Nucleus accumbens (tissue), 56 donors: ENCODE results near the gene HOXC9.
"Not testable (repeated sequence)": the region's sequence is repeated elsewhere in the genome, so short reads cannot be mapped to it uniquely, and the experiment has no call there.

ENCODE experiments used
- DNase-seq, 56 donors: peaks; one replicate each; lab custom pipeline; 2025; lab: John Stamatoyannopoulos, UW

The HOXC9 gene

DNA sequence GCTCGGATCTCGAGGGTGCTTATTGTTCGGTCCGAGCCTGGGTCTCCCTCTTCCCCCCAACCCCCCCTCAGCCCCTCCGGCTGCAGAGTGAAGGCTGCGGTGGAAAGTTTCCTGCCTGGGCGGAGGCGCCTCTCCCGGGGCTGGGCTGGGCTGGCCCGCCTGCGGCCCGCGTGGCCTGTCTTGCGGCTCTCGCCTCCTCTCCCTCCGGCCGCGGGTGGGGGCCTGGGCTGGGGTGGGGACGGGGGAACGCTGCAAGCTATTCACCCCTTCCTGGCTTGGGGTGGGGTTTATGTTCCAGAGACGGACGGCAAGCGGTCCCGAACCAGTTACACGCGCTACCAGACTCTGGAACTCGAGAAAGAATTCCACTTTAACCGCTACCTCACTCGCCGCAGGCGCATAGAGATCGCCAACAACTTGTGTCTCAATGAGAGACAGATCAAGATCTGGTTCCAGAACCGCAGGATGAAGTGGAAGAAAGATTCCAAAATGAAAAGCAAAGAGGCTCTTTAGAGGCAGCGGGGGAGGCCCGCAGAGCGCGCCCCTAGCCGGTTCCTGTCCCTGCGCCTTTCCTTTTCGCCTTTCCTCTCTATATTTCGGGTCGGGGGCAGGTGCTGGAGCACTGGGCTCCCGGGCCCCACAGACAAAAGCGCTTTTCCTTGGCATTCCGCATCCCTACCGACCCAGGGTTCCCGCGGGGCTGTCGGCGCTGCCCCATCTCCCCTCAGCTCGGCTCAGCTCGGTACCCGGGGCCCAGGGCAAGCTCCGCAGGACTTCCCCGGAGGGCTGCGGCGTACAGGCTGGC is 34.2 kb downstream of the HOXC9 start:
- DNase-seq, result no peak

DNA sequence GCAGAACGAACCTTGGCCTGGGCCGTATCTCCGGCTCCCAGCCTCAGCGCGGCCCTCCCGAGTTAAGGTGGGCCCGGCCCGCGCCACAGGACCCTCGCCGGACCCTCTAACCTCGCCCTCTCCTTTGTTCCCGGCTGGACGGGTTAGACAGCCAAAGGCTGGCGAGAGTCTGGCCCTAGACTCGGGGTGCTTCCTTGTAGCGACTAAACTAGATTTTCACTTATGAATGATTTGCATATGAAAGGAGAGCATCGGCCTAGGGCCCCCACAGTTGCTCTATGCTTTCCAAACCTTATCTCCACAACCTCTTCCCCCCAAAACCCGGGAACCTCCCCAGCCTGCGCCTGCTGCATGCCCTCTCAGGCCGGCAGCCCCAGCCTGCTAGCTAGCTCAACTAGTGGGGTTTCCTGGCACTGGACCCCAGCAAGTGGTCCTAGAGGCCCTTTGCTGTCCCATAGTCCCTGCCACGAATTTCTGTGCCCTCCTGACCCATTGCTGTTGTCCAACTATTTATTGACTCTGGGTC is 34.9 kb downstream of the HOXC9 start:
- no peak for DNase-seq

DNA sequence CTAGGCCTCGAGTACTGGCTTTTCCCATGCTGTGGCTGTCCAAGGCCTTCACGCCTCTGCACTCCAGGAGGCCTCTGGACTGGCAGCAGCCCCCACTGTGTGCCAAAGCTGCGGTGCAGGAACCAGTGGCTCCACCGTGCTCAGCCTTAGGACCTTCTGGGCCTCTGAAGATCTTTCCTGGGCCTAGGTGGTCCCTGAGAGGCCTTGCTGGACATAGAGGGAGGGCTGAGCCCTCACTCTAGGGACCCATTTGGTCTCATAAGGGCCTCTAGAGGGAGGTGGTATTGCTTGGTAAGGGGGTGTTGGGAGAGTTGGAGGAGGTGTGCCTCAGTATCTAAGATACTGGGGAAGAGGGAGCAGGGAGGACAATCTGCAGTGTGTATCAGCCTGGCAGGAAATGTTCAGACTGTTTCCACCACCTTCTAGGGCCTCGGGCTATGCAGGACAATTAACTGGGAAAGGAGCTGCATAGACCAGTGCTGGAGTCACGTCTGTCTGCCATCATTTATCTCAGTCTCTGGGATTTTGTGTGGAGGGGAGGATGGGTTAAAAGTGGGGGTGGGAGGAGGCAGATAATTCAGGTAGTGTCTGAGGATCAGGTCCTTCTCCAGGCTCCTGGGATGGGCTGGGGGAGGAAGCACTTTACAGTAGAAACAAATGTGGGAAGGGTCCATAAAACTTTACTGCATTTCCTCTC is 35.8 kb downstream of the HOXC9 start:
- no peak for DNase-seq

DNA sequence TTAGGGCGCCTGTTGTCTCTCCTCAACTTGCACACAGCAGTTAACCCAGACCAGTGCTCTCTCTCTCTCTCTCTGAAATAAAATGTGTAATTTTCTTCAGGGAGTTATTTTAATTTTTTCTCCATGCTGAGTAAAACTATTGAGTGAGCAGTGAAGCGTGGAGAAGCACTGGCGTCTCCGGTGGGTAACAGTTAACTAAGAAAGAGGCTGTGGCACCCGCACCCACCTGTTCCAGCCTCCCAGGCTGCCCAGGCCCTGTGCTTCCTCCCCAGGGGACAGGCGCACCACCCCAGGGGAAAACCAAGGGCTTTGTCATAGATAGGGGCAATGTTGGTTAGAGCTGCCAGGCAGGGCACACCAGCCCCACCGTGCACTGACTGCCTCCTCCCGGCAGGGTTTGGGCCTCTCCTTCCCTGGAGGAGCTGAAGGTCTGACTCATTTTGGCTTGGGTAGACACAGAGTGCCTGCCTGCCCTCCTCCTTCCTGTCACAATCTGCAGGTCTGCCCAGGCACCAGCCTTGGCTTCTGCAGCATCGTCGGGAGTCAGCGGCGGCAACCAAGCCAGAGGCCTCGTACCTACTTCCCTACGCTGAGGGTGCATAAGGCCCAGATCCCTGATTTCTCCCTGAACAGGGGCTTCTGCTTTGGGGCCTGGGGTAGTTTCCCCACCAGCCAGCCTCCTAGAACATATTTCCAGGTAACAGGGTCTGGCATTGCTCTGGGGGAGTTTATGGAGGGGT is 36.8 kb downstream of the HOXC9 start:
- DNase-seq, result no peak

DNA sequence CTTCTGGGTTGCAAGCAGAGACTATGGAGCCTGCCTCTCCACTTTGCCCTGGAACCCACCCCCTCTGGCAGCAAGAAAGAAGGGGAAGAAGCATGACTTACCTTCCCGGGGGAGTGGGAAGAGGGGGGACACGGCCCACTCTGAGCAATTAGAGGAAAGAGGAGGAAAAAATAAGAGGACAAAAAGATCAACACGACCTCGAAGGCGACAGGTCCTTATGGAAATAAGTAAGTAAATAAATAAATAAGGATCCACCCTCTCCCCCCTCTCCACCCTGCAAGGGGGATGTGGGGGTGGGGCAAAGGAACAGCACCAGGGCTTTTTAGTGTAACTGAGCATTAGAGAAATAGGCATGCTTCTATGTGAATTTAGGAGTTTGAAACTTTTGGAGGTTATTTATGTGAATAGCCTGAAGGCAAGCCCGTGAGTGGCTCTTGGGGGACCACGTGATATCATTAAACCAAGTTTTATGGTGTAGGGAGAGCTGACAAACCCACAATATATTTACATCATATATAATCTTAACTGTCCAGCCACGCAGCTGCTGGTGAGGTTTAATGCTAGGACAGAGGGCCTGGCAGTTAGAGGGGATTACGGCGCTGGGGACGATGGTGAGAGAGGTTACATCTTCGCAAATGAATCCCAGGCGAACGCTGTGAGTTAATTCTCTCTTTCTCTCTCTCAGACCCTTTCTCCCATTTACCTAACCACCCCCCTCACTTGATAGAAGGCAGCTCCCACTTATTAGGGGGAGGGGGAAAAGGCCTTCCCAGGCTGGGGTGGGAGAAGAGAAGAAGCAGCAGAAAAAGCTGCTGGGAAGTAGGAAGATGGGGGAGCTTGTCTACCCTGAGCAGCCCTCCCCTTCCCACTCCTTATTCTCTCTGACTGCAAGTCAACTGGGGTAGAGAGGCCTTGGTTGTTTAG is 37.7 kb downstream of the HOXC9 start:
- DNase-seq, result no peak

DNA sequence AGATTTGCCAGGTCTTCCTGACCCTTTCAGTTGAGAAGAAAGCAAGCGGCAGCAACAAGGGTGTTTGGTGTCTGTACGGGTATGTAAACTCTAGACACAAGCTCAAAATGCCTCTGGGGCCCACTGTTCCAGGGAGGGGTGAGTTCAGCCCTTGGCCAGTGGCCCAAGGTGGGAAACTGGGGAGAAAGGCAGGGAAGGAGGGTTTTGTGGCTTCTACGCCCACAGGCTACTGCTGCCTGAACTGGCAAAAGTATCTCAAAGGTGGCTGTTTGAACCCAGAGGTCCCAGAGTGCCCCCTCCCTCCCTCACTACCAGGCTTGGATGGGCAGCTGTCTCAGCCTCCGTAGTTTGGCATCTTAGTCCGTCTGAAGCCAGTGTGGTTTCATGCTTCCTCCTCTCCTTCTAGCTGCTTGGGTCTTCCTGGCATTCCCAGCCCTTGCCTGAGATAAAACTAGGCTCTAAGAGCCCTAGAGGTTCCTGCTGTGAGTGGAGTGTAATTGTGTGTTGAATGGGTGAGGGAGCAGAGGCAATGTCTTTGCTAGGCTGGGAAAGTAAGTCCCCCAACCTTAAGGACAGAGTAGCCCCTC is 38.4 kb downstream of the HOXC9 start:
- no peak for DNase-seq

DNA sequence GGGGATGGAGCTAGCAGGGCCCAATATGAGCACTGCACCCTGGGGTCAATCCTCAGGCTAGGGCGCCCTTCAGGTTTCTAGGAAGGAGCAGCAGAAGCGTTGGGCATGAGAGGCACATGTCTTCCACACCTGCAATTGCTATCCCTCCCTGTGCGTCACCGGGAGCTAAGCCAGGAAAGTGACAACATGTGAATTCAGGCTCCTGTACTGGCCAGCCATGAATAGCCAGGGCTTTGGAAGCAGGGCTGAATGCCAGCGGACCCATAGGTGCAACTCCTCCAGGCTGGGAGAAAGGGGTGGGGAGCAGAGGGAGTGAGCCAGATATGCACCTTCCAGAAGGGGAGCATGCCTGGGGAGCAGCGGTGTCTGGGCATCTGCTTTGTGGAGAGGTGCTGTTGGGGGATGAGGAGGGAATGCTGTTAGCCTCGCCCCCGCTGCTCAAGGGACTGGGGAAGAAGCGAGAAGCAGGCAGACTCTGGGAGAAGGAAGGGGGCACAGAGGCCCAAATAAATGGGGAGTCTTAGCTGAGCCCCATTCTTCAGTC is 39.0 kb downstream of the HOXC9 start:
- DNase-seq, result no peak

DNA sequence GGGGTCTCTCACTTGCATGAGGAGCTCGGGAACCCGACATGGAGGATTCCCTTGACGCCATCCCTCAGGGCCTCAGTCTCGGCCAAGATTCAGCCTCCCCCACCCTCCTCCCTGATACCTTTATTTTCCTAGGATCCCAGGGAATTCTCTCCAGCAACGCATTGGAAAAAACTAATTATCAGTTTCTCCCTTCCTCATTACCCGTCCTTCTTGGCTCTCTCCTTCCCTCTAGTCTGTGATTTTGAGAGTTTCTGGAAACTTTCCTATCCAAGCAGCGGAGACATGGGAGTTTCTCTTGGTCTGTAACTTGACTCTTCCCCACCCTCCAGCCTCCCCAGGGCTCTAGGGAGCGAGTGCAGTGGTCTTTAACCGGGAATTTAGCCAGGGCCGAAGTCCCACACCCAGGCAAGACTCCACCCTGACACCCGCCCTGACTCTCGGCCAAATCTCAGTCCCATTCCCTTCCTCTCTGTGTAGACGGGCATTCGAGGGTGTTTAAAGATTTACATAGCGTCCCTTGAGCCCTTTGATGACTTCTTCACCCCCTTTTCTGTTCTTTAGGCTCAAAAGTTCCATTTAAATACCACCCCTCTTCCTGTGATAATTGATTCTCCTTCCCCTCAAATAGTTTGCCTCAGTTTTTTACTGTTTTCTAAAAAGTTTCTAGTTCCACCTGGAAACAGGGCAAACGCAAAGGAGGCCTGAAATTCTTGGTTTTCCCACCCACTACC is 39.6 kb downstream of the HOXC9 start:
- DNase-seq, result no peak

DNA sequence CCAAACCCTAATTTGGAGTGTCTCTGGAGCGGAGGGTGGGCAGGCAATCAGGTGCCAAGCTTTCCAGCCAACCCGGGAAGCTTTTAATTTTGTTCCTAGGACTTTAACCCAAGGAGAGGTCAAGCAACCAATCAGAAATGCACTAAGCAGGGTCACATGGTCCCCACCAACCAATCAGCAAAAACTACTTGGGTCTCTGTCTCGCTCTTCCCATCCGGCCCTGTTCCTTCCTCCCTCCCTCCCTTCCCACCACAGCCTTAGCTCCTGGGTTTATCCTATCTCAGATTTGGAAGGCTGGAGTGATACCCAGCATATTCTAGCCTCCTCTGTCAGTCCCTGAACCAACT is 40.2 kb downstream of the HOXC9 start:
- no peak for DNase-seq

DNA sequence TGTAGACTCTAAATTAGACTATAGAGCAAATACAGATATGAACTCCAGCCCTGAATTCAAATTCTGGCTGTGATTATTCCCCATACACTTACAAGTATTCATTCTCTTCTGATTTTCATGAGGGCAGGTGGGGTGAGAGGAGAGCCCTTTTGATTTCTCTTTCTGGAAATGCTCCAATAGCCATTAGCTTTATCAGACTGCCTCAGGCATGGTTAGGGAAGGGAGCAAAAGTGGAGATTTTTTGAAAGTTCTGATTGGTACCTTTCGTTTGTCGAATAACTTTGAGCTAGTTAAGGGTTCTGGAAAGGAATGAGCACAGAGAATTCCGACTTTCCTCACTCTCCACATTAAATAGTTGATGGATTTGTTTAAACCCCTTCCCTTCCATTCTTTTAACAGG is 40.7 kb downstream of the HOXC9 start:
- DNase-seq, result no peak

DNA sequence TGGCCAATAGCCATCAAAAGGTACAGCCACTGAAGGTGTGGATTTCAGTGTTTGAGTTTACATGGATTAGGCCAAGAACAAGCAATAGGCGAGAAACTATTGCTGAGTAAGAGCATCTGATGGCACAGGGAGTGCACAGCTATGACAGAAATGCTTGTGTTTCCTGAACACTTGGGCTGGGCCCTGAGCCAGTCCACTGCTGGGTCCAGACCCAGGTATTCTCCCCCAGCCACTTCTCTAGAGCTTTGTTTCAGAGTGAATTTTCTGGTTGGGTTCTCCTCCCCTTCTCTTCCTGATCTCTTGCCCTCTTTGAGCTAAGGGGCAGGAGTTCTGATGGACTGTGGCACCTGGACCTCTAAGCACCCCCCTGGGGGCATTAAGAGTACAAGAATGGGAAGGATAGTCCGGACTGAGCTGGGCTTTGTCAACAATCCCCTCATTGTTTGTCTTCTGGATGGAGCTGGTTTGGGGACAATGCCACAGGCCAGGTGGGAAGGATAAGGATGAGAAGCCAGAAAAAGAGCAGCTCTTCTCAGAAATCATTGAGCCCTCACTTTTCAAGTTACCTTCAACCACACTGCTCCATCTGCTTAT is 41.2 kb downstream of the HOXC9 start:
- DNase-seq, result no peak

DNA sequence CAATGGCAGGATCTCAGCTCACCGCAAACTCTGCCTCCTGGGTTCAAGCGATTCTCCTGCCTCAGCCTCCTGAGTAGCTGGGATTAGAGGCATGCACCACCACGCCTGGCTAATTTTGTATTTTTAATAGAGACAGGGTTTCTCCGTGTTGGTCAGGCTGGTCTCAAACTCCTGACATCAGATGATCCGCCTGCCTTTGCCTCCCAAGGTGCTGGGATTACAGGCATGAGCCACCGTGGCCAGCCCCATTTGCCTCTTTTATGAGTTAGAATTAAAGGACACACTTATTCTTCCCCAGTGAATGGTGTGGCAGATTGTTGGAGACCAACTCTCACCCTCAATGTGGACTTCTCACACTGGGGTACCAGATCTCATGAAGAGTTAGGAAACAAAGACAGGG is 42.1 kb downstream of the HOXC9 start:
- DNase-seq, result not testable (repeated sequence)

DNA sequence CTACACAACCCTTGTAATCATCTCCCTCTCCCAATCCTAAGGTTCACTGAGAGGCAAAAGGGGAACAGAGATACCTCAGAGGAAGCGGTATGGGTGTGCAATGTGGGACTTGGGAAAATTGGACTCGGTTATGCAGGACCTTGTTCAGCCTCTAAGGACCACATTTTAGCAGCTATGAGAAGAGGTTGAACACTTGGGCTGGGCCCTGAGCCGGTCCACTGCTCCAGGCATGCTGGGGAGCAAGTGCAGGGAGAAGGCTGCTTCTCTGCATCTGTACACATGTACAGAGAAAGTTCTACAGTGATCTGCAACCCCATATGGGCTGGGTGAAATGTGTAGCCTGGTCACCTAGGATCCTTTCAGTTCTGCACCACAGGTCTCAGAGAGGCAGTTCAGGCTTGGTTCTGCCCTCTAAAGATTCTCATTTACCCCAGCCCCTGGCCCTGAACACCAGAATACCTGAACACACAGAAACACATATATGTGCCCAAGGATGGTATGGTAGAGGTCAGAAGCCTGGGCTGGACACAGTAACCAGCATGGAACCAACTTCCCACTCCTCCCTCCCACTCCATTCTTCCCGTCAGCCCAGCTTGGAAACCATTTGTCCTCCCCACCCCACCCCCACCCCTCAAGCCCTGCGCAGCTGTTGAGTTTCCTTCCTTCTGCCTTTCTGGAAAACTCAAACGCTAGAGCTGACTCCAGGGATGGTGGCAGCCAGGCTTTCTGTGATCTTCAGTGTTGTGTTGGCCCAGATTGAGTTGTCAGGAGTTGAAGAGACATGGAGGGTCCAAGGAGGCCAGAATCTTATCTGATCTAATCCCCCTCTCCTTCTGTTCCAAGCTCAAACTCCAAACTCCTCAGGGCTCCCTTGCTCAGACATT is 43.3 kb downstream of the HOXC9 start:
- DNase-seq, result no peak

DNA sequence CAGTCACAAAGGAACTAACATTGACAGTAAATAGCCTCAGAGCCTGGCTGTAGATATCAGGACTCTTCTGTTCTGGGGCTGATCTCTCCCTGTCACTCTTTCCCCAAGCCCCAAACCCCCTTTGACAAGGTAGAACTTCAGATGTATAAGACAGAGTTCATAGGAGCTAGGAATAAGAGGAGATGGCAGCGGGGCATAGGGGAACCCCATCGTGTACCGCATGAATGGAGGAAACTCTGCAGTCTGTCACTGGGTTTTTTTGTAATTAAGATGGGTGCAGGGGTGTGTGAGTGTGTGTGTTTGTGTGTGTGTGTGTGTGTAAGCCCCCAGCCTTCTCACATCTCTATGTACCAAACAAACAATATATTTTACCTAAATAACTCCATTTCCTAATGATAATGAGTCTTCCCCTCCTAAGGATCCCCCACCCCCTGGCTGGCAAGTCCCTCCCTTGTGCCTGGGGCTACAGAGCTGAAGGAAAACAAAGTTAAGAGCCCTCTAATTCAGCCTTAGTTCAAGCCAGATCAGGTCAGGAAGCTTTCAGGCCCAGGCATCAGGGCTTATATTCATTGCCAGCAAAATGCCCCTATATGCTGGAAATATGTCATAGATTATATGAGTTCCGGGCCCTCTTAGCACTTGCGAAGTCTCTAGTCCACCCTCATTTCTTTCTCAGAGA is 44.6 kb downstream of the HOXC9 start:
- DNase-seq, result no peak

DNA sequence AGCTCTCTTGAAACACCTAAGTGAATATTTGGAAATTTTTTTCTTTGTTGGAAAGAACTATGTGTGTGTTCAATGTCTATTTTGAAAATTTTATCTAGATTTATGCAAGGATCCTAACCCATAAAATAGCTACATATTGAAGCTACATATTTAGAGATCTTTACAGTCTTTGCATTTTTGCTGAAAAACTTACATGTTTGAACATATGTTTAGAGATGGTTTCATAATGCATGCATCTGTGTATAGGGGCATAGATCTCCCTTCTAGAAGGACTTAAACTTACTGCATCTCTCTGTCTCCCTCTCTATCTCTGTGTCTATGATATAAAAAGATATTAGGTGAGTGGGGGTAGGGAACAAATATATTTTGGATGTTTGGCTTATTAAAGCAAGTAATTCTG is 45.4 kb downstream of the HOXC9 start:
- no peak for DNase-seq

DNA sequence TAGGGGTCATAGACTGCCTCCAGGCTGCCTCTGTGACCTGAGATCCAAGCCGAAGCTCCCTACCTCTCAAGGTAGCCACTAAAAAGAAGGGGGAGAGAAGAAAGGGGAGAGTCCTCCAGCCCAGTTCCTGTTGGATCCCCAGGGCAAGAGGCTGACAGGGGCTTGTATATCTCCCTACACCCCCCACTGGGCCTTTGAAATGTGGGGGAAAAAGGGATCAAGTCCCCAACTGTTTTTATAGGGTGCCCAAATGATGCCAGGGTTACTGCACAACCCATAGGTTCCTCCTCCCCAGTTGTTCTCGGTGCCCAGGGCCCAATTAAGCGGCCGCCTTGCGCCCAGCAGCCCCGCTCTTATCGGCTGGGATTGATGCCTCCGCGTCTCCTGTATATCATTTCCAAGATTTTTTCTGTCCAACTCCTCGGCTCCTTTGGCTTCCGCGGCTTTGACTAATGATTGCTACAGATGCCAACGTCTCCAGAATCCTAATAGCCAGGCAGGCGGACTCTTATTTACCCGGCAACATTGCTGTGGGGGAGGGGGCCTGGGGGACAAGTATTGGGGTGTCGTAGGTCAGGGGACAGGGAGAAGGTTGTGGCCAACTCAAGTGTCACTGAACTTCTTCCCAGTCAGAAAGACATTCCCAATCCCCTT is 46.0 kb downstream of the HOXC9 start:
- DNase-seq, result no peak

DNA sequence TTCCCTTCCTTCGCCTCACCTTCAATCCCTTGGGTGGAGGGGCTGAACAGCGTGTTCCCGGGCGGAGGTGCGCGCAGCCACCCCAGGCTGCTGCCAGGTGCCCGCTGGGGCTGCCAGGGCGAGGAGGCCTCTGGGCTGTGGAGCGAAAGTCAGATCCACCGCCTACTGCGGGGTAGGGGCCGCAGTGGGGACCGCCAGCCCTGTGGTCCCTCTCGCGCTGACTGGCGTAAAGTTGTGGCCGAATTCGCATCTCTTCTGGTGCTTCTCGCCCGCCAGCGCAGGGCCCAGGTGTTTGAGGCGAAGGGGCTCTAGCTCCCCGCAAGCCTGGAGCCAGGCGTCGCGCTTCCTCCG is 46.8 kb downstream of the HOXC9 start:
- DNase-seq, result no peak
